K562 (cell line): Measurements from ENCODE around the gene SET. TPM values are rescaled to one million over a fixed set of nuclear protein-coding genes. Genes with fewer than 3 reads are reported as not detected.
A peak's percentile ranks its signal among the peaks of the same experiment; 100 is the strongest.

ENCODE experiments used
- ARID3B ChIP-seq: fragments of 250-450 bp; sonication (Bioruptor Pico); IDR thresholded peaks from 2 replicates; pipeline ENCODE4 v1.4.0; 2020; ENCODE audit warnings: borderline replicate concordance
- ARNT ChIP-seq, 2 experiments: fragments of 450-650 bp; IDR thresholded peaks; 2 replicates each; pipeline ENCODE4 v1.6.1; 2016; ENCODE audit warnings: mild to moderate bottlenecking in 1 of 2
- CC2D1A ChIP-seq: fragments of 450-650 bp; IDR thresholded peaks from 2 replicates; pipeline ENCODE4 v1.6.1; 2017; ENCODE audit warnings: mild to moderate bottlenecking
- CREB3 ChIP-seq: fragments of 450-650 bp; conservative IDR thresholded peaks from 2 replicates; pipeline ENCODE4 v1.6.1; 2016; ENCODE audit warnings: missing genetic modification characterization, low read depth, mild to moderate bottlenecking, missing compliant biosample characterization, moderate library complexity
- DACH1 ChIP-seq: fragments of 450-650 bp; IDR thresholded peaks from 2 replicates; pipeline ENCODE4 v1.6.1; 2018; ENCODE audit not compliant: partially characterized antibody
- DEAF1 ChIP-seq: fragments of 450-650 bp; formaldehyde crosslinking; IDR thresholded peaks from 2 replicates; pipeline ENCODE4 v1.4.0; 2020; ENCODE audit warnings: mild to moderate bottlenecking, moderate library complexity
- FUS ChIP-seq: fragments of 200-400 bp; formaldehyde crosslinking; optimal IDR thresholded peaks from 2 replicates; pipeline ENCODE3; 2017; ENCODE audit warnings: low read depth, low read length
- HMBOX1 ChIP-seq: sonication (generic); IDR thresholded peaks from 2 replicates; pipeline ENCODE4 v1.6.1; 2016
- IRF9 ChIP-seq: fragments of 450-650 bp; IDR thresholded peaks from 2 replicates; pipeline ENCODE4 v1.6.1; 2016; ENCODE audit warnings: missing biosample characterization, missing genetic modification characterization
- MAX ChIP-seq: sonication (generic); formaldehyde crosslinking; IDR thresholded peaks from 2 replicates; pipeline ENCODE4 v1.9.0; 2022; ENCODE audit warnings: mild to moderate bottlenecking, missing genetic modification reagents
- NCOA2 ChIP-seq, 2 experiments: fragments of 450-650 bp; IDR thresholded peaks; 2 replicates each; pipeline ENCODE4 v1.6.1; 2018; ENCODE audit warnings: mild to moderate bottlenecking in 2 of 2, moderate library complexity in 1 of 2; ENCODE audit not compliant: partially characterized antibody in 2 of 2
- POLR2G ChIP-seq: fragments of 200-400 bp; formaldehyde crosslinking; IDR thresholded peaks from 2 replicates; pipeline ENCODE4 v1.6.1; 2017; ENCODE audit warnings: low read depth, mild to moderate bottlenecking, antibody characterized with exemption, low read length, moderate library complexity
- RBM34 ChIP-seq: fragments of 200-400 bp; formaldehyde crosslinking; IDR thresholded peaks from 2 replicates; pipeline ENCODE4 v1.6.1; 2018; ENCODE audit warnings: low read length, borderline replicate concordance; ENCODE audit not compliant: insufficient read depth
- SNIP1 ChIP-seq: fragments of 450-650 bp; IDR thresholded peaks from 2 replicates; pipeline ENCODE4 v1.7.1; 2017; ENCODE audit warnings: low read depth, mild to moderate bottlenecking
- WHSC1 ChIP-seq: IDR thresholded peaks from one replicate; pipeline ENCODE4 v1.6.1; 2012; ENCODE audit warnings: low read length, control low read depth, inconsistent platforms
- ZKSCAN1 ChIP-seq: fragments of 150-350 bp; IDR thresholded peaks from 2 replicates; pipeline ENCODE4 v1.6.1; 2016; ENCODE audit warnings: low read depth, low read length
- ZNF140 ChIP-seq: fragments of 250-450 bp; sonication (Bioruptor Pico); IDR thresholded peaks from 2 replicates; pipeline ENCODE4 v1.8.0; 2021; ENCODE audit warnings: moderate library complexity, mild to moderate bottlenecking, inconsistent platforms
- ZNF24 ChIP-seq: fragments of 450-650 bp; IDR thresholded peaks from 2 replicates; pipeline ENCODE4 v1.6.1; 2016
- ZNF561 ChIP-seq: fragments of 450-650 bp; formaldehyde crosslinking; conservative IDR thresholded peaks from 2 replicates; pipeline ENCODE4 v1.4.0; 2020; ENCODE audit warnings: mild to moderate bottlenecking, moderate library complexity
- ZNF586 ChIP-seq: fragments of 450-650 bp; formaldehyde crosslinking; conservative IDR thresholded peaks from 2 replicates; pipeline ENCODE4 v1.4.0; 2020; ENCODE audit warnings: mild to moderate bottlenecking, moderate library complexity
- ZNF76 ChIP-seq: fragments of 250-450 bp; sonication (Bioruptor Pico); IDR thresholded peaks from 2 replicates; pipeline ENCODE4 v1.4.0; 2020; ENCODE audit warnings: mild to moderate bottlenecking, moderate library complexity, borderline replicate concordance
- ZNF79 ChIP-seq: fragments of 250-450 bp; sonication (Bioruptor Pico); IDR thresholded peaks from 2 replicates; pipeline ENCODE4 v1.4.0; 2020; ENCODE audit warnings: low read depth, mild to moderate bottlenecking, moderate library complexity
- polyA plus RNA-seq, 8 experiments: library from polyadenylated mRNA; depleted of rRNA in 4 of 8; stranded (reverse) in 5 of 8; unstranded in 3 of 8; fragments of >200 nt; fragmentation: Nextera tagmentation in 2 of 8; fragmentation: Illumina TruSeq in 1 of 8; extraction: Ambion mirVana in 2 of 8; extraction: Trizol in 1 of 8; gene quantifications; 2 replicates each; pipeline versions ENCODE4 v1.2.1 to v1.2.3, GENCODE V29; 2011 to 2014; ENCODE audit warnings: inconsistent platforms in 1 of 8, missing spikeins in 1 of 8
- total RNA-seq, 7 experiments: library from RNA; depleted of rRNA in 6 of 7; stranded (reverse); fragments of >200 nt in 6 of 7; fragmentation: Illumina TruSeq in 2 of 7; extraction: Trizol in 2 of 7; gene quantifications; 2 replicates each; pipeline versions ENCODE4 v1.2.1 to v1.2.3, GENCODE V29; 2011 to 2021; ENCODE audit warnings: low replicate concordance in 1 of 7

The SET gene
- total and polyA plus RNA-seq, 9 of the 15 experiments (the other 6 are each of a cell fraction or from before 2014, with no cell fraction given) = 404 to 1,447 (median 907) TPM

- 0 out of 2 replicates have a peak, but pooled peaks have one; percentile 19 for TF ChIP-seq DEAF1 (CRISPR knock-in tag)
- TF ChIP-seq HMBOX1 = no peak
- no peak for TF ChIP-seq ARNT (IDR thresholded peaks at IDR 0.05)
- no peak for TF ChIP-seq NCOA2 (IDR thresholded peaks at IDR 0.05; ENCODE audit: partially characterized antibody in 2 of 2)
- TF ChIP-seq ZNF24 = peak; percentile 16; the same call in 1 of the 2 replicates
- no peak for TF ChIP-seq ZNF140 (CRISPR knock-in tag)
- no peak for TF ChIP-seq CC2D1A
- TF ChIP-seq DACH1 = no peak
- TF ChIP-seq CREB3 = peak; percentile 91
- no peak for TF ChIP-seq ZNF561 (CRISPR knock-in tag)
- TF ChIP-seq FUS = peak; percentile 89
- TF ChIP-seq ARID3B (CRISPR knock-in tag) = peak; percentile 96; the same call in 1 of the 2 replicates
- TF ChIP-seq WHSC1 = no peak
- TF ChIP-seq ZNF76 (CRISPR knock-in tag) = peak; percentile 95
- TF ChIP-seq MAX (CRISPR knock-in tag) = peak; percentile 82
- no peak for TF ChIP-seq ZKSCAN1
- TF ChIP-seq RBM34 = no peak
- no peak for TF ChIP-seq SNIP1
- TF ChIP-seq ZNF586 (CRISPR knock-in tag) = 0 out of 2 replicates have a peak, but pooled peaks have one; percentile 21
- no peak for TF ChIP-seq IRF9 (tag)
- no peak for TF ChIP-seq ZNF79
- TF ChIP-seq POLR2G = peak; percentile 97
Measured at GRCh38 chr9:128688501-128689292, at the start of gene SET (continued).
